ENCODE measurements around the gene FBXO42. TPM values are rescaled to one million over a fixed set of nuclear protein-coding genes. Genes with fewer than 3 reads are reported as not detected.

FBXO42 gene
- total RNA-seq, 1 donor from 2014 or later, result 18.8 TPM

GRCh38 chr1:16233431-16233830, 118.8 kb downstream of the FBXO42 start:
- TF ChIP-seq EZH2 (IDR thresholded peaks at IDR 0.05), result no peak
- H3K4me1 ChIP-seq, result peaks cover 6% of the 10 kb centered on the region
- no peak overlapping the region for H3K4me2 ChIP-seq
- Mint-ChIP-seq H3K4me3 (no peak overlapping the region), H3K27ac (no peak overlapping the region), H3K27me3 (ENCODE audit: insufficient read depth, low read depth) (peaks cover 20% of the 10 kb centered on the region), H3K9me3 (no peaks in the 10 kb centered on the region), H3K36me3 (peaks cover 1% of the 10 kb centered on the region), H3K4me1 (peaks cover 20% of the 10 kb centered on the region)
- peaks cover 4% of the 10 kb centered on the region for H4K20me1 ChIP-seq (ENCODE audit: low read depth)
- H3K4me3 ChIP-seq, result no peak overlapping the region
- H3F3A ChIP-seq (ENCODE audit: low read depth), result peaks cover 9% of the 10 kb centered on the region
- DNase-seq (ENCODE audit: low spot score), result no peak
- no peak overlapping the region for H3K27ac ChIP-seq
- no peaks in the 10 kb centered on the region for H3K9me3 ChIP-seq (ENCODE audit: low read depth)
- H3K36me3 ChIP-seq, result no peaks in the 10 kb centered on the region
- no peaks in the 10 kb centered on the region for H3K79me2 ChIP-seq (ENCODE audit: low read depth)
- H2AFZ ChIP-seq (replicated peaks), result no peak overlapping the region
- H3K27me3 ChIP-seq, result peaks cover 27% of the 10 kb centered on the region
- H3K9ac ChIP-seq, result no peak overlapping the region

GRCh38 chr1:16232316-16232710, 120.0 kb downstream of the FBXO42 start:
- peaks cover 23% of the 10 kb centered on the region for H3K4me1 Mint-ChIP-seq
- H3K27me3 Mint-ChIP-seq (ENCODE audit: insufficient read depth, low read depth), result peaks cover 31% of the 10 kb centered on the region
- no peaks in the 10 kb centered on the region for H3K9me3 Mint-ChIP-seq
- no peak overlapping the region for H3K4me3 ChIP-seq
- peaks cover 1% of the 10 kb centered on the region for H3K36me3 Mint-ChIP-seq
- peaks cover 39% of the 10 kb centered on the region for H3K27me3 ChIP-seq
- H3K79me2 ChIP-seq (ENCODE audit: low read depth), result no peaks in the 10 kb centered on the region
- no peak overlapping the region for H3K4me2 ChIP-seq
- H3K27ac ChIP-seq, result no peak overlapping the region
- H4K20me1 ChIP-seq (ENCODE audit: low read depth), result peaks cover 15% of the 10 kb centered on the region
- peaks cover 13% of the 10 kb centered on the region for H3F3A ChIP-seq (ENCODE audit: low read depth)
- H3K9ac ChIP-seq, result no peak overlapping the region
- no peak overlapping the region for H2AFZ ChIP-seq (replicated peaks)
- H3K9me3 ChIP-seq (ENCODE audit: low read depth), result no peaks in the 10 kb centered on the region
- TF ChIP-seq CTCF (IDR thresholded peaks at IDR 0.05) (no peak), EZH2phosphoT487 (IDR thresholded peaks at IDR 0.05) (no peak), EZH2 (IDR thresholded peaks at IDR 0.05) (no peak)
- DNase-seq (ENCODE audit: low spot score), result no peak
- H3K4me3 Mint-ChIP-seq, result no peak overlapping the region
- H3K4me1 ChIP-seq, result peaks cover 10% of the 10 kb centered on the region
- H3K27ac Mint-ChIP-seq, result no peak overlapping the region
- no peaks in the 10 kb centered on the region for H3K36me3 ChIP-seq

DNA sequence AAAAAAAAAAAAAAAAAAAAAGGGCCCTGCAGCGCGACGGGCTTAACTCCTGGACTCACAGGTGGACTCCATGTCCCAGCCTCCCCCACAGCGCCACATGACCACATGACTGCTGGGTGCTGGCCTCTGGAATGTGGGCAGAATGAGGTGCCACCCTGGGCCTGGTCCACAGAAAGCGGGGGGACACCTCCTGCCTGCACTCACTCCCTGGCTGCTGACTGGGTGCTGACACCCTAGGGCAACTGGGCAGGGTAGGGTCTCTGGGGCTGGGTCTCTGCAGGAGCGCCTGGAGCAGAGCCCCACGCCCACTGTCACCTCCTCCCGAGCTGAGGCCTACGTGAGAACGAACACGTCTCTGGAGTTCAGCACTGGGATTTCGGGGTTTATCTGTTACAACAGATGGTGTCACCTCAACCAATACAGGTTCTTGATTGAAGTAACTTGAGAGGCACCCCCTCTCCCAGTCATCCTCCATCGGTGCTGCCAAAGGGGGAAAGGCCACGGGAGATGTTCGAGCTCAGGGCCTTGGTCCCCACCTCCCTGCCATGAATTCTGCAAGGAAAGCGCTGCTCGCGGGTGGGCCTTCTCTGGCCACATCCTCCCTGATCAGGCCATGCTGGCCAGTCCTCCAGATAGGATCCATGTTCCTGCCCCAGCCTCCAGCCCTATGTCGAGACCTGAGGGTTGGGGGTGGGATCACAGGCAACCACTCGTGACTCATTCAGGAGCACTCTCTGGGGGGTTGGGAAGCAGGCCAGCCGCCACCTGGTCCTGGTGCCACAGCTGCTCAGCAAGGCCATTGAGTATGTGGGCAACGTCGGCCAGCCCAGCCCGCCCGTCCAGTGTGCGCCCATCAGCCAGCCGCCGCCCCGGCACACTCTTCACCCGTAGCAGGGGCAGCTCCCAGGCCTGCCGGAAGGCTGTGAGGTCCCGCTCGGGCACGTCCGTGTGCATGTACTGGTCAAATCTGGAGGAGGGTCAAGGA, 120.7 kb downstream of the FBXO42 start:
- H3K79me2 ChIP-seq (ENCODE audit: low read depth), result no peaks in the 10 kb centered on the region
- no peaks in the 10 kb centered on the region for H3K9me3 Mint-ChIP-seq
- no peak for DNase-seq (ENCODE audit: low spot score)
- no peak overlapping the region for H3K27ac Mint-ChIP-seq
- peaks cover 36% of the 10 kb centered on the region for H3K27me3 Mint-ChIP-seq (ENCODE audit: insufficient read depth, low read depth)
- TF ChIP-seq CTCF (IDR thresholded peaks at IDR 0.05), result no peak
- H3F3A ChIP-seq (ENCODE audit: low read depth), result peaks cover 15% of the 10 kb centered on the region
- H3K27me3 ChIP-seq, result peaks cover 46% of the 10 kb centered on the region
- no peak overlapping the region for H2AFZ ChIP-seq (replicated peaks)
- peaks cover 10% of the 10 kb centered on the region for H3K4me1 ChIP-seq
- peaks cover 1% of the 10 kb centered on the region for H3K36me3 Mint-ChIP-seq
- H3K9me3 ChIP-seq (ENCODE audit: low read depth), result no peaks in the 10 kb centered on the region
- no peak overlapping the region for H3K4me3 ChIP-seq
- H4K20me1 ChIP-seq (ENCODE audit: low read depth), result peaks cover 20% of the 10 kb centered on the region
- no peak overlapping the region for H3K4me3 Mint-ChIP-seq
- no peak overlapping the region for H3K27ac ChIP-seq
- no peaks in the 10 kb centered on the region for H3K36me3 ChIP-seq
- H3K4me1 Mint-ChIP-seq, result peaks cover 23% of the 10 kb centered on the region
- H3K4me2 ChIP-seq, result no peak overlapping the region
- no peak overlapping the region for H3K9ac ChIP-seq

DNA sequence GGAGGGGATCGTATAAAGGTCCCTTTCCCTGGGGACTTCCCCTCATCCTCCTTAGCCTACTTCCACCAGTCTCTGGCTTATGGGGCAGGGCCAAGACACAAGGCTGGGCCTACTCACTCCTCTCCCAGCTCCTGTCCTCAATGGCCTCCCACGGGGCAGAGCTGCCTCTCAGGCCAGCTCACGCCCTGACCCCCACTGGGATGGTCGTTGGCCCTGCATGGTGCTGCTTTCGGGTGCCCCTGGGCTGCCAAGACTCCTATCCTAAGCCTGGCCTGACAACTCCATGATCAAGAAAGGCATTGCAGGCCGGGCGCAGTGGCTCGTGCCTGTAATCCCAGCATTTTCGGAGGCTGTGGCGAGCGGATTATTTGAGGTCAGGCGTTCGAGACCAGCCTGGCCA, 121.5 kb downstream of the FBXO42 start:
- H3K36me3 ChIP-seq, result no peaks in the 10 kb centered on the region
- H3K36me3 Mint-ChIP-seq, result peaks cover 1% of the 10 kb centered on the region
- H3K4me3 ChIP-seq, result no peak overlapping the region
- no peak overlapping the region for H3K9ac ChIP-seq
- no peak overlapping the region for H3K27ac ChIP-seq
- no peak for TF ChIP-seq EZH2 (IDR thresholded peaks at IDR 0.05)
- TF ChIP-seq EZH2phosphoT487 (IDR thresholded peaks at IDR 0.05), result no peak
- no peak for TF ChIP-seq CTCF (IDR thresholded peaks at IDR 0.05)
- H3K9me3 Mint-ChIP-seq, result no peaks in the 10 kb centered on the region
- H3K27me3 ChIP-seq, result peaks cover 48% of the 10 kb centered on the region
- no peak overlapping the region for H3K27ac Mint-ChIP-seq
- no peak overlapping the region for H2AFZ ChIP-seq (replicated peaks)
- H4K20me1 ChIP-seq (ENCODE audit: low read depth), result peaks cover 29% of the 10 kb centered on the region
- no peak overlapping the region for H3K4me3 Mint-ChIP-seq
- no peaks in the 10 kb centered on the region for H3K9me3 ChIP-seq (ENCODE audit: low read depth)
- H3K27me3 Mint-ChIP-seq (ENCODE audit: insufficient read depth, low read depth), result peaks cover 39% of the 10 kb centered on the region
- no peak for DNase-seq (ENCODE audit: low spot score)
- peaks cover 23% of the 10 kb centered on the region for H3K4me1 Mint-ChIP-seq
- H3K4me2 ChIP-seq, result no peak overlapping the region
- peaks cover 13% of the 10 kb centered on the region for H3K4me1 ChIP-seq
- no peaks in the 10 kb centered on the region for H3K79me2 ChIP-seq (ENCODE audit: low read depth)
- H3F3A ChIP-seq (ENCODE audit: low read depth), result peaks cover 21% of the 10 kb centered on the region
